DMS53 (cell line): ENCODE measurements around the gene TBC1D12.
"Not testable (repeated sequence)": the region's sequence is repeated elsewhere in the genome, so short reads cannot be mapped to it uniquely, and the experiment has no call there.

ENCODE experiments used
- DNase-seq: peaks from one replicate; lab custom pipeline; 2025; lab: John Stamatoyannopoulos, UW

The TBC1D12 gene

DNA sequence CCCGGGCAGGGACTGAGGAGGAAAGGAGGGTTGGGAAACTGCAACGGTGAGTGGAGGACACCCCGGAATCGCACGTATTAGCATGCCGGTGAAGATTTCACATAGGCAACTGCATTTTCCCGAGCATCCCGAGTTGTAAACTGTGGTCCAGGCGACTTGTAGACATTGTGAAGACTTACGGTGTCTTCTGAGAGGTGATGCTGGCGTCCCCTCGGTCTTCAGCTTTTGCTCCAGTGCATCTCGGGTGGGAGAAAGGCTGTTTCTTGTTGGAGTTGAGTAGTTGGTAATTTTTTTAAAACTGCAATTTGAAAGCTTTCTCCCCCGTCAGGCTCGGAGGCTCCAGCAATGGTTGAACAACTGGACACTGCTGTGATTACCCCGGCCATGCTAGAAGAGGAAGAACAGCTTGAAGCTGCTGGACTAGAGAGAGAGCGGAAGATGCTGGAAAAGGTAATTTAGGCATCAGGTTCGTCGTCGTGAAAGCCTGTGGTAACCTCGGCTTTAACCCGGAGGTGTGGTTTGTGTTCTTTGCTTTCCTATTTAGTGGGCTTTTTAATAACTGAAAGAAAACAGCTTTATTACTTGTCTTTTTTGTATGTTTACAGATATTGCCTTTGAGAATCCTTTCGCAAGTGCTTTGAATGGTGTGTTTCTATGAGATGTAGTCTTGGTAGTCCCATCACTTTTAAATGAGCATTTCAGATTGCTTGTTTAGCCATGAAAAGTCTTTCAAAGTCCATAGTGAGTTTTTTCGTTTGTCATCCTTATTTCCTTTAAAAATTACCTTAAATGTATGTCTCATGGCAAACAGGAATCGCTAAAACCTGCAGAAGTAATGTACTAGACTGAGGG is 143.9 kb downstream of the TBC1D12 start:
- DNase-seq: peak; percentile 69

DNA sequence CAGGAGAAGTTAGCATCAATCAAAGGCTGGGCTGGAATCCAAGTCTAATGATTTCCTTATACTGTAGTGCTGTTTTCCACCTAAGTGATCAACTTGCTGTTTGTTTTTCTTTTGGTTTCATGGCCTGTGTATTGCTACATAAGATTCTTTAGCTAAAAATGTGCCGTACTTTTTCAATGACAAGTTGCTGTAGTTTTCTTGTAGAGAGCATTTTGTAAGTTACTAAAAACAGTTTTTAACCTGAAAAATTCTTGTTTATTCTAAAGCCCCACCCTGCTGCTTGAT is 144.5 kb downstream of the TBC1D12 start:
- peak; percentile 15 for DNase-seq

DNA sequence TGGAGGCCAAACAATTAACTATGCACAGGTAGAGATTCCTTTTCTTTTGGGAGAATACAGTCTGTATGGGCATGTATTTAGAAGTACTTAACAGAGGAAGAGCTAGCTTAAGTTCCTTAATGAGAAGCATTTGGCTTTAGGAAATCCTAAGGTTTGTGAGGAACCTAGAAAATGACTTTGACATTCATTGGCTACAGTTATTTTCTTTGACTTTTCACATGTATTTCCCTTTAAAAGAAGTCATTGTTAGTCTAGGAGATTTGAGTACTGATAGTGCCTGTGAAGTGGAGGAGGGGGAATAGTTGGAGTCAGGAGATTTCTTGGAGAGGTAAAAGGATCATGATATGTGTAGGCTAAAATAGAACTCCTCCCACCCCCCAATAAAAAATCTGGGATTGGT is 146.9 kb downstream of the TBC1D12 start:
- no peak for DNase-seq

DNA sequence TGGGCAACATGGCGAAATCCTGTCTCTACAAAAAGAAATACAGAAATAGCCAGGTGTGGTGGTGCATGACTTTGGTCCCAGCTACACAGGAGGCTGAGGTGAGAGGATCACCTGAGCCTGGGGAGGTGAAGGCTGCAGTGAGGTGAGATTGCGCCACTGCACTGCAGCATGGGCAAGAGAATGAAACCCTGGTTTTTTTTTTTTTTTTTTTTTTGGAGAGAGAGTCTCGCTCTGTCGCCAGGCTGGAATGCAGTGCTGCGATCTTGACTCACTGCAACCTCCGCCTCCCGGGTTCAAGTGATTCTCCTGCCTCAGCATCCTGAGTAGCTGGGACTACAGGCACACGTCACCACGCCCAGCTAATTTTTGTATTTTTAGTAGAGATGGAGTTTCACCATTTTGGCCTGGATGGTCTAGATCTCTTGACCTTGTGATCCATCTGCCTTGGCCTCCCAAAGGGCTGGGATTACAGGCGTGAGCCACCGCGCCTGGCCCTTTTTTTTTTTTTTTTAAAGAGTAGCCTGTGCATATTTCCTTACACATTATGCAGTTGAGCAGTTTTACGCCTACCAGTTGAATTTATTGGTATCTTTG is 165.5 kb downstream of the TBC1D12 start:
- DNase-seq: not testable (repeated sequence)

DNA sequence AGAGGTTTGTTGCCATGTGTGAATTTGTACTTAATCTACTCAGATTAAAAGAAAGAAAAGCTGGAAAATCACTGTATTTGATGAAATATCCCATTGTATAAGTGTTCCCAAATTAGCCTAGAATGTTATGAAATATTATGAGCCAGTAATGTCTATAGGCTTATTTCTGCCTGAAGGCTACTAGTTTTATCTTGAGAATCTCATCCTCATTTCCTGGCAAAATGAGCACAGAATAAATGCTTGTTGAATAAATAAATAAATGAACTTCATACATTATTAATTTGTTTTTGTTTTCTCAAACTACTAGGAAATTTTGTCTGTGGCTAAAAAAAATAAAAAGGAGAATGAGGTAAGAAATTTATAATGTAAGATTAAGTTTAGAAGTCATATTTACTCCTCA is 168.7 kb downstream of the TBC1D12 start:
- DNase-seq: no peak

DNA sequence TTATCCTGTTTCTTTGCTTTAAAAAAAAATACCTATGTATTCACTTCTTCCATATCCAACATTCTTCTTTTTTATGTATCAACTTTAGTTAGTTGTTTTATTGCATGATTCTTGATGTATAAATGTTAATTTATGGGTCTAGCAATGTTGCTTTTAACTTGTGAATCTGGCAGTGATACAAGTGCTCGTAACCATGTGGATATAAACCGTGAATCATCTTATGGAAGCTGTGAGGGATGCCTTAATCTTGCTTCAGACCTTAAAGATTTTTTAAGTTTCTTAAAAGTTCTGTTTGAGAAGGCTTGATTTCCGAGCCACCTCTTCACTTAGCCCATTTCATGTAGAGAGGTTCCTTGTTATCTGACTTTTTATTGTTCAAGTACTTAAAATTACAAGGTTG is 169.2 kb downstream of the TBC1D12 start:
- DNase-seq: no peak

DNA sequence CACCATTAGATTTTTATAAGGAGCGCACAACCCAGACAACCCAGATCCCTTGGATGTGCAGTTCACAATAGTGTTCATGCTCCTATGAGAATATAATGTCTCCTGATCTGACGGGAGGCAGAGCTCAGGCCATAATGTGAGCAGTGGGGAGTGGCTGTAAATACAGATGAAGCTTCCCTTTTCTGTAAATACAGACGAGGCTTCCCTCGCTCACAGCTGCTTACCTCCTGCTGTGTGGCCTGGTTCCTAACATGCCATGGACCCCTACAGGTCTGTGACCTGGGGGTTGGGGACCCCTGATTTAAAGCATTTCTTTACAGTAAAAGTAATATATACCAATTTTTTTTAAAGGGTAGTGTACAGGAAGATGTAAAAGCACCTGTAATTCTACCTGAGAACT is 176.4 kb downstream of the TBC1D12 start:
- no peak for DNase-seq

DNA sequence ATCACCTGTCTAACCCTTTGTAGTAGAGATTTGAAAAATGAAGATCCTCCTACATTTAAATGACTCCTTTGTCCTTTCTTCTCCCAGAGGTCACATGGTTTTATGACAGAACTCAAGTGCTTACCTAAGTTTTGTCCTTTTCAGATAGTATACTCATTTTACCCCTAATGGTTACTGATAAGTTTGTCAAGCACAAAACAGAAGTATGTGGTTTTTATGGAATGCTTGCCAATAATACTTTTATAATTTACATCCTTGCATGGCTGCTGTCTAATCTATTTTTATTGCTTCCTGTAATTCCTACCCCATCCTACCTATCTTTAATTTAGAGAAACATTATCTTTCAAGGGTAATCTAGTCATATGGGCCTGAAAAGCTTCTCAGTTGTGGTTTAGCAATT is 180.8 kb downstream of the TBC1D12 start:
- no peak for DNase-seq
